GM19324 (cell line): ENCODE measurements around the gene VAT1.

Source experiments
- ATAC-seq: cut with Tn5 transposase; IDR thresholded peaks from one replicate; pipeline ENCODE4 v1.9.1; 2021; ENCODE audit warnings: mild to moderate bottlenecking, moderate library complexity; ENCODE audit not compliant: unreplicated experiment, low FRiP score

Gene VAT1

DNA sequence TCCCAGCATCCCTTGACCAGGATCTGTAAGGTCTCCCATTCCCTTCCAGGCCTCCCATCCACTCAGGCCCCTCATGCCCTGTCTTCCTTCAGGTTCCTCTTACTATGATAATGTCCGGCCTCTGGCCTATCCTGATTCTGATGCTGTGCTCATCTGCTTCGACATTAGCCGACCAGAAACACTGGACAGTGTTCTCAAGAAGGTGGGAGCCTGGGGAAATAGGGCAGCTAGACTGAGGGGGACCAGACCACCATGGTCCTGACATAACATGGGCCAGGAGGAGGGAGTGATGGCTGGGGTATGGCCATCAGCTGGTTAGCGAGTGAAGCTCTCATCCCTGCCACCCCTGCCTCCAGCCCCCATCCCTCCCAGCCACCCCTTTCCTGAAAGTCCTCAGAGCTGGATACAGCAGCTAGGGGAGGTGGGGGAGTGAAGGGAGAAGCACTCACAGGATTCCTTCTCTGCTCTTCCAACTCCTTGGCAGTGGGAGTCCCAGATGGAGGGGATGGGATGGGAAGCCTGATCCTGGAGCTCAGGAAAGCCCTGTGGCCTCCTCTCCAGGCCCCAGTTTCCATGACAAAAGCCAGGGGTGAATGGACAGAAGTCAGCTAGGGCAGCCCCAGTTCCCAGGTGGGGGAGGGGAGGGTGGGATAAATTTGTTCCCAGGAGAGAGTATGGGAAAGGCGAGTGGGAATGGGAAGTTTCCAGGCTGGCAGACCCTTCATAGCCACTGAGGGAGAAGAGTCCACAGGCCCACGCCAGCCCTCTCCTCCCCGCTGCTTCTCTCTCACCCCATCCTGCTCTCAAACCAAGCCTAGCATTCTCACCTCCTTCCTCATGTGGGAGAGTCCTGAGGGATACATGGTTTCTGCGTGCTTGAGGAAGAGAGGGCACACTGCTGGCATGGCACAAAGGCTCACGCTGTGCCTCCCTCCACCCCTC lies 5.2 kb upstream of the VAT1 start:
- no peak for ATAC-seq

DNA sequence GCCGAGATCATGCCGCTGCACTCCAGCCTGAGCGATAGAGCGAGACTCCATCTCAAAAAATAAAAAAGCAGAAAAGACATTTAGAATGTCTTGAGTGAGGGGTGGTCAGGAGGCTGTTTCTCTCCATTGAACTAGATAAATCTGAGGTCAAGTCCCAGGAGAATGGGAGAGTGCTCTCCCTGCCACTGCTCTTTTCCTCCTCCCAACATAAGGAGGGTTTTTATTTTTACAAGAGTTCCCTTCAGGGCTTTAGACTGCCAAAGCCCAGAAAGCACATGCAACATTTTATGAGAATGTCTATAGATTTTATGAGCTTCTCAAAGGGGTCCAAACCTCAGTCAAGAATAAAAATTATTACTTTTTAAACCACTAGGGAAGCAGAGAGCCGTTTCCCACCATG lies 4.4 kb upstream of the VAT1 start:
- ATAC-seq: no peak

DNA sequence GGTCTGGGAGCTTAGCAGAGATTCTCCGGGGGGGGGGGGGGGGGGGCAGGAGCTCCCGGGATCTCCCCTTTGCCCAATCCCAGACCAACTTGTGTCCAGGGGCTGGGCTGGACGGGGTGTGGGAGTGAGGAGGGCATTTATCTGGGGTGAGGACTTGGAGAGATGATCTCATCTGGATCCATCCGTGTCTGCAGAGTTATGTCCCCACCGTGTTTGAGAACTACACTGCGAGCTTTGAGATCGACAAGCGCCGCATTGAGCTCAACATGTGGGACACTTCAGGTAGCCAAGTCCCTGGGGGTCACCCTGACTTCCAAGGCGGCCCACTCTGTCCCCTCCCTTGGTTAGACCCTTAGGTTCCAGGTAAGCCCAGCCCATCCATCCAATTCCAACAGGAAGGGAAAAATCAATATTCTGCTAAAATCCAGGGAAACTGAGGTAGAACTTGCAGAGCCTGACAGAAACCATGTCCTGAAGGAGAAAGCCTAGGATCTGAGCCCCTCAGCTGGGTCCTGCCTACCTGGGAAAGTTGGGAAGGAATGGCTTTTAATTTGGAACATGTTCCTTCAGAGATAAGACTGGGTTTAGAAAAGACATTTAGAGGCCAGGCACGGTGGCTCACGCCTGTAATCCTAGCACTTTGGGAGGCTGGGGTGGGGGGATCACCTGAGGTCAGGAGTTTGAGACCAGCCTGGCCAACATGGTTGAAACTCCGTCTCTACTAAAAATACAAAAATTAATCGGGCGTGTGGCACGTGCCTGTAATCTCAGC lies 3.8 kb upstream of the VAT1 start:
- ATAC-seq: no peak

DNA sequence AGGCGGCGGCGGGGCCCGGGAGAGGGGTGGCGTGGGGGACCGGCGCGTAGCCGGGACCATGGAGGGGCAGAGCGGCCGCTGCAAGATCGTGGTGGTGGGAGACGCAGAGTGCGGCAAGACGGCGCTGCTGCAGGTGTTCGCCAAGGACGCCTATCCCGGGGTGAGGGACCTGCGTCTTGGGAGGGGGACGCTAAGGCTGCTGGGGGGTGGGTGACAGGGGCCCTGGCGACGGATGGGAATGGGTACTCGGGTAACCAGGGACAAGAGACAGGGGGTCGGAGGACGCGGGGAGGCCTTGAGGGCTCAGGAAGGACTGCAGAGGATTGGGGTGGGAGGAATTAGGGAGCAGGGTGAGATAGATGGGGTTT lies 3.1 kb upstream of the VAT1 start:
- ATAC-seq: no peak

DNA sequence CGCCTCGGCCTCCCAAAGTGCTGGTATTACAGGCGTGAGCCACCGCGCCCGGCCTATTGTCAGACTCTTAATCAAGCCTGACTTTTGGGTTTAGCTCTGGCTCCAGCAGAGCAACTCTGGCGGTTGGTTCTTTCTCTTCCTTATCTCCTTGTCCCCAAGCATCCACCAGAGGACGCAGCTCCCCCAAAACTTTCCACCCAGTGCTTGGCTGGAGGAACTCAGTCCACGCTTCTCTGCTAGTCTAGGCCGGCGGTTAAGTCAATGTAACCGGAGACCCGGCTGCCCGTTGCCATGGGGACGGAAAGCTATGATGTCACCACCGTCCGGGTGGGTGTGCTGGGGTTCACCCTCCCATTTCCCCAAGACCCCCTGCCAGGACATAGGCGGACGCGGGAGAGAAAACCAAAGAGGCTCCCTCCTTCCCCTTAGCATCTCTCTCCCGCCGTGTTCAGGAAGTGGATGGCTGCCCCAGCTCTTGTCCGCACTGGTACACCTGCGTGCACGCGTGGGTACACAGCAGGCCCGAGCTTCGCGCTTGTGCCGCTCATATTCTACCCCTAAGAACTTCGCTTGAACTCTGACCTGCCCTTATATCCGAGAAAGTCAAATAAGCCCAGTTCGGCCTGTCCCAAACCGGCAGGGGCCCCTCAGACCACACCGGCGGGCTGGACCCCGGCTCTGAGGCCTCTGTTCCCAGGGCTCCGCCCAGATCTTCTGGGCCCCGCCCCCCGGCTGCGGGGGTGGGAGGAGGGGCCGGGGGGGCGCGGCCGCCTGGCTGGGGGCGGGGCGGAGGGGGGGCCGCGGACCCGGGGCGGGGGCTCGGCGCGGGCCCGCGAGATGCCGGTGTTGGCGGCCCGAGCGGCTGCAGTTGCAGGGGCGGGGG lies 2.5 kb upstream of the VAT1 start, which contains the start of gene RND2:
TSS of gene RND2 (plus strand) at position 825 of the 883 bp plus-strand sequence. CDS start 117 bp downstream, outside the sequence.
- ATAC-seq: no peak

DNA sequence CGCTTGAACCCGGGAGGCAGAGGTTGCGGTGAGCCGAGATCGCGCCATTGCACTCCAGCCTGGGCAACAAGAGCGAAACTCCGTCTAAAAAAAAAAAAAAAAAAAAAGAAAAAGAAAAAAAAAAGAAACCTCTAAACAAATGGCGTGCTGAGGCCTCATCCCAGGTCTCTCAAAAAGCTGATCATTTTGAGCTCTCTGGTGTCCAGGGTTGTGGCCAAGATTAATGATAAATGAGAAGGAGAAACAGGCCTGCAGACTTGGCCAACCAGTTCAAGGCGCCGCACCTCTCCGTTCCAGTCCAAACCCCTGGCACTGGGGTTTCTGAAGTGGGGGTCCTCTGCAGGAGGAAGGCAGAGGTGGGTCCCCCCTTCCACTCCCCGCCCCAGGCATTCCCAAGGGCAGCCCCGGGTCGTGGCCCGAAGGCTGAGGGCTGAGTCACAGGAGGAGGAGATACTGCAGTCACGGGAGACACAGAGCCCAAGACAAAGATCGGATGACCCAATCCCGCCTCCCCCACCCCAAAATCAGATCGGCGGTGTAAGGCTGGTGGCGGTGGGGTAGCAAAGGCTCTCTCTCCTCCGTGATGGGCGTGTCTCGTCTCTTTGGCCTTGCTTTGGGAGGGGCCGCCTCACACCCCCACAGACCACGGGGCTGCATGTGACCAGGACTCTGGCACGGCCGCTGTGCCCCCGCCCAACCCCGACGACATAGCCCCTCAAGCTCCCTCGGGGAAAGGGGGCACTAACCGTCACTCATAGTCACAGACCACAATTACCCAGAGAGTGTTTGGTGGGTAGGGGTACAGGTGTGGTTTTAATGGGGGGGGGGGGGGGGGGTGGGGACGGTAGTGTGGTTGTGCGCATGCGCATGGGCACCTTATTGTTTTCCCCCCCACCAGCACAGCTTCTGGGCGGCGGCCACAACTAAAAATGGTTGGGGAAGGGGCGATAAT lies 1.1 kb downstream of the VAT1 start:
- ATAC-seq: no peak

DNA sequence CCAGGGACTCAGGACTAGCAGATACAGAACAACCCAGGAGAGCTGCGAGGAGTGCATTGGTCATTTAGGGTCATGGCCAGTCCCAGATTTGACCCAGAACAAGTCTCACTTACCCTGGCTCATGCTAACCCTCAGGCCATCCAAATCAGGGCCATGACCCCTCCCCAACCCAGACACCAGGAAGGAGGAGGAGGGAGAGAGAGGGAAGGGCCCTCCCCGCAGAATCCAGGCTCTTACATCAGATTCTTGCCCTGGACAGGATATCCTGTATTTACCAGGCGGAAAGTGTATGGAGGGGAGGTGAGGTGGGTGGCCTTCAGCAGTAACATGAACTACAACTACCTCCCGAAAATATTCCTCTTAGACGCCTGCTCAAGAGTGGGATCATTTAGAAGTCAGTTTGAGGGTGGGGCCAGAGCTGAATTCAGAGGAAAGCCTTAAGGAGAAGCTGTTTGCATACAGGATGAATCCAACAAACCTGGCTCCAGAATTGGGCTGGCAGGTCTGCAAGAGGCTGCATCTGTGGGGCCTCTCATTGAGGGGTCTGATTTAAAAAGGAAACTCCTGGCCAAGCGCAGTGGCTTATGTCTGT lies 2.1 kb downstream of the VAT1 start:
- ATAC-seq: no peak

DNA sequence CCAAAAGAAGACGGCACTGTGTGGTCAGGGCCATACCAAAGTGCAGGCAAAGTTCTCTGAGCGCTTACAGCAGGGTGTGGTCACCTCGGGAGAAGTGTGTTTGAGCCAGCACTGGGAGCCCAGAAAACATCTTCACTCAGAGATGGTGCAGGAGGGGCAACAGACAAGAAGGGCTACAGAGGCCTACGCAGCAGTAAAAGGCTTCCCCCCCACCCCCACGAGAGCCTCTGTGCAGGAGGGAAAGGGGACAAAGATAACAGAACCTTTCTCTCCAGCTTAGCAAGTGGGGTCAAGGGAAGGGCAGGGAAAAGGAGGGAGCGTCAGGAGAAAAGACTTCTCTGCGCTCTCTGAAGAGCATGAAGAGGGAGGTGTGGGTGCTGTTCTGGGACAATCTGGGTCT lies 2.8 kb downstream of the VAT1 start:
- ATAC-seq: no peak

DNA sequence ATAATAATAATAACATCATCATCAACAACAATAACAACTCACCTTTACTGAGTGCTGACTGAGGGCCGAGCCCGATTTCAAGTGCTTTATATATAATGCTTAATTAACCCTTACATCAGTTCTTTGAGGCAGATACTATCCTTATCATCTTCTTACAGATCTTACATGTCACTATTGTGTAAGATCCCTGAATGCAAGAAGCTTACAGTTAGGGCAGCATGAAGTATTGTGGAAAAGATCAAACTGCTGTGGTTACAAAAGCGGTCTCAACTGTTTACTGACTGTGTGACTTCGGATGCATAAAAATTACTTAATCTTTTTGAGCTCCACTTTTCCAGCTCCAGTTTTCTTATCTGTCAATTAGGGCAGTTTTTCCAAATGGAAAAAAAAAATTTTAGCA lies 3.3 kb downstream of the VAT1 start:
- ATAC-seq: no peak

DNA sequence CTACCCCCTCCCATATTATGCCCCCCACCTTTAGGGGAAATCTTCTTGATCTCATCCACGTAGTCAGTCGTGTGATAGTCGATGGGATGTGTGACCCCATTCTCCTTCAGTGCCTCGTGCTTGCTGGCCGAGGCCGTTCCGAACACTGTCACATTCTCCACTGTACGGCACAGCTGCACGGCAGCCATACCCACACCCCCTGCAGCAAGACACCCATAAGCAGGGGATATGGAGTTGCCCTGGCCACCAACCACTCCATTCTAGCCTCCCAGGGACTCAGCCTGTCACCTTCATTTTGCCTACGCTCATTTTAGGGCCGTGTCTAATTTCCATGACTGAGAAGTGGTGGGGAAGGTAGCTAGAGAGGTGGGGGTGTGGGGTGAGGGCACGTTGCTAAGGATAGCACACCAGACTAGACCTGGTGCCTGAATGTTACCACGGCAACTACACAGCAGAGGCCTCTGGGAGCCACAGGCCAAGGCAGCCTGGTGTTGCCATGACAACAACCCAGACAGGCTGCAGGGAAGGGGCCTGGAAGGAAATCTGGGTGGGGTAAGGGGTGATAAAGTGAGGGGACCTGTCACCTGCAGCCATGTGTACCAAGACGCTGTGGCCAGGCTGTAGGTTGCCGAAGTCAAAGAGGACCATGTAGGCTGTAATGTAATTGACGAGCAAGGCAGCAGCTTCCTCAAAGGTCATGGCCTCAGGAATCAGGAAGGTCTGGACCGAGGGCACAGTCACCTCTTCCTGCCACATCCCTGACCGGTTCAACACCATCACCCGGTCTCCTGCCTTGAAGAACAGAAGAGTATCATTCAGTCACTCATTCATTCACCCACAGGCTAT lies 4.0 kb downstream of the VAT1 start:
- ATAC-seq: no peak

DNA sequence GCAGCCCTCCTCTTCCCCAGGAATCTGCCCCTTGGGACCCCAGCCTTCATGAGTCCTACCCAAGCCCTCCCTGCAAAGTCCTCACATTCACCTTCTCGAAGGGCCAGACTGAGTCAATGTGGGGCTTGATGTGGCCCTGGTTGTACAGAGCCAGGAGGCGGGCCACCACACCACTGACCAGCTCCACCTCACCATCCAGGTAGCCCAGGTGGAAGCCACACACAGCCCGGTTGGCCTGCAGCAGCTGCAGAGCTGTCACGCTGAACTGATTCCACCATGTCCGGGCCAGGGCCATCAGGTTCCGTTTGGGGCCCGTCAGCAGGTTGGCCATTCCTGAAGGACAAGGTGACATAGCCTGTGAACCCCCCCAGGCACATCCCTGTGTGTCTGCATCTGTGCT lies 6.0 kb downstream of the VAT1 start:
- no peak for ATAC-seq

DNA sequence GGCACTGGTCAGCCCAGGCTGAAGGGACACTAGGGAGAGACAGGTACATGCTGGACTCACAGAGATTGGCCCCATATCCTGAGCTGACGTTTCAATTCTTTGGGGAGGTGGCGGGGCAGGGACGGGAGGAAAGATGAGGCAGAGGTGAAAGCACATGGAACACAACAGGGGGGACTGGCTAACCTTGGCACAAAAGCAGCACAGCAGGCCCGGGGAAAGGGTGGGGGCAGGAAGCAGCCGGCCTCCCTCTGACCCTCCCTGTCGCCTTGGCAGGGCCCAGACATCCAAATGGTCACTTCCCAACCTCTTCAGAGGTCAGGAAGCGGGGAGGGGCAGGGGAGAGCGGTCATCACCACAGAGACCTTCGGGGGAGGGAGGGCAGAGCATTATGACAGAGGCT lies 6.6 kb downstream of the VAT1 start:
- no peak for ATAC-seq

DNA sequence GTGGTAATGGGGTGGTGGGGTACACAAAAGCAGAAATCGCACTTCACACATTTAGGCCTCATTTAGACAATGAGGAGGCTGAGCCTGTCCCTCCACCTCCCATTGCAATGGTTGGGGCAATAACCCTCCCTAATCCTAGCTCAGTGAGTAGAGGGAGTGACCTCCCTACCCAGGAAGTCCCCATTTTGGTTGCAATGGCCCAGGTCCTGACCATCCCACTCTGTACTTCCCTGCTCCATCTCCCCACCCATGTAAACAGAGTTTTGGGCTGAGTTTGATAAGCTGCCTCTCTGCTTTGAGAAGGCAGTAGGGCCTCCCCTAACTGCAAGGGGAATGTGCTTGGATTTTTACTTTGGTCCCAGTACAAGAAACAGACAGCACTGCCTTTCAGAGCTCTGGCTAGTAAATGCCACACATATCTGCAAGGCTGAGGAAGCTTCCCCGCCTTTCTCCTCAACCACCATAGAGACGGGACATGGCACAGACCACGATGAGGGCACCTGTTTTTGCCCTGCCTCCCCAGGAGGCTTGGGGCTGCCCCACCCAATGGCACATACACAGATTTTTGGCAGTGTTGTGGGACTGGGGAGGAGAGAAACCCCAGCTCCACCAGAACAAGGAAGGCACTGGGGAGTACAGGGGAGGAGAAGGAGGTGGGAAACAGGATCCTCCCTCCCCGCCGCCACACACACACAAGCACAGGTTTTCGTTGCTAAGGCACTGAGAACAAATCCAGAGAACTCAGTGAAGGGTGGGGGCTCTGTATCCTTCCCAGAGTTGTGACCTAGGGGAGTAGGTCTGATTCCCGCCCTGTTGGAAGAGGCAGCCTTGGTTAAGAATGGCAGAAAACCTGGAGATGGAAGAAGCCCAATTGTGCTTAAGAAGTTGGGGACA lies 7.3 kb downstream of the VAT1 start:
- no peak for ATAC-seq

DNA sequence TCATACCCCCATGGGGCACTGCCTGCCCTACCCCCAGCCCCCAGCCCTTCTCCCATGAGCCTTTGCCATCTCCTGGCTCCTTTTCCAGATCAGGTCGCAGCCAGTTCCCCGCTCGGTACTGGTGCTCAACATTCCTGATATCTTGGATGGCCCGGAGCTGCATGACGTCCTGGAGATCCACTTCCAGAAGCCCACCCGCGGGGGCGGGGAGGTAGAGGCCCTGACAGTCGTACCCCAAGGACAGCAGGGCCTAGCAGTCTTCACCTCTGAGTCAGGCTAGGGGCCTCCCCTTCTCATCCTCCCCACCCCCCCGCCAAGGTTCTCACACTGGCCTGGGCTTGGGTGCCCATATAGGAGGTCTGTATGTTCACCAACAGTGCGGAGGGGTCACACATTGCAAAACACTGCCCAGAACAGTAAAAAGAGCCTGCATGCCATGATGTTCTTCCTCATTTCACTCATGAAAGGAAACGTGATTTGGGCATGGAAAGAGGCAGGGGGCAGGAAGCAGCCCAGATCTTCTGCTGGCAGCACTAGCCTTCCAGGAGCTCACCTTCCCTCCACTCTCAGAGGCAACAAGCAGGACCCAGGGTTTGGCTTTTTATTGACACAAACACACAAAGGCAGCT lies 8.1 kb downstream of the VAT1 start:
- no peak for ATAC-seq

DNA sequence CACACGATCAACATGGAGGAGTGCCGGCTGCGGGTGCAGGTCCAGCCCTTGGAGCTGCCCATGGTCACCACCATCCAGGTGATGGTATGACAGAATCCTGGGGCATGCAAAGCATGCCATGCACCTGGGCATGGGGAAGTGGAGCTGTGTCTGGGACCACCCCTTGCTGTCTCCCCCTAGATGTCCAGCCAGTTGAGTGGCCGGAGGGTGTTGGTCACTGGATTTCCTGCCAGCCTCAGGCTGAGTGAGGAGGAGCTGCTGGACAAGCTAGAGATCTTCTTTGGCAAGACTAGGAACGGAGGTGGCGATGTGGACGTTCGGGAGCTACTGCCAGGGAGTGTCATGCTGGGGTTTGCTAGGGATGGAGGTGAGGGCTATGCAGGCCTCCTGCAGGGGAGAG lies 8.9 kb downstream of the VAT1 start:
- no peak for ATAC-seq

DNA sequence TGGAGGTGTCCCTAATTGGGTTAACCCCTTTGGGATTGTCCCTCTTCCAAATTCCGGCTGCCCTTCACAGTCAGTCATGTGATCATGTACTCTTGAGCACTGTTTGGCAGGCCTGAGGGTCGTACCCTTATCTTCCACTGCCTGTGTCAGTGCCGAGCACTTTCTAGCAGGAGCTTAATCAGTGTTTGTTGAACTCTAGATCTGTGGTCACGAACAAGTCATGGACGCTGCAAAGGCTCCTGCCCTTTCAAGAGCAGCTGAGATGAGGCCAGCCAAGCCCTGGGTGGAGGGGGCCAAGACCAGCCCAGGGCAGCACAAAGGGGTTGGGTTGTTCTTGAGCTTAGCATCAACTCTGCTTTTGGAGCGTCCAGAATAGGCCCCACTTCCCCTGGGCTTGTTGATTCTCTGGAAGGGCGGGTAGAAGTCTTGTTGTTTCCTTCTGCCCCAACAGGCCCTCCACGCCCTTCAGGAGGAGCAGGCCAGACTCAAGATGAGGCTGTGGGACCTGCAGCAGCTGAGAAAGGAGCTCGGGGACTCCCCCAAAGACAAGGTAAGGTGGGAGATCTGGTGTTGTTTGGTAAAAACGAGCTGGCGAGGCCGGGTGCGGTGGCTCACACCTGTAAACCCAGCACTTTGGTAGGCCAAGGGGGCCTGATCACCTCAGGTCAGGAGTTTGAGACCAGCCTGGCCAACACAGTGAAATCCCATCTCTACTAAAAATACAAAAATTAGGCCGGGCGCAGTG lies 10.3 kb downstream of the VAT1 start:
- ATAC-seq: no peak
